ENCODE results near the gene ROS1. TPM values are rescaled to one million over a fixed set of nuclear protein-coding genes. Genes with fewer than 3 reads are reported as not detected.

The ROS1 gene
- total RNA-seq, 1 donor from 2014 or later: 0.92 TPM

GRCh38 chr6:117440706-117441525 is 15.2 kb upstream of the ROS1 start:
- no peak for DNase-seq

- DNase-seq: no peak
Measured at GRCh38 chr6:117432273-117432672, 6.5 kb upstream of the ROS1 start.

GRCh38 chr6:117423754-117424153 is 2.0 kb downstream of the ROS1 start:
- no peak for DNase-seq

- DNase-seq: no peak
Measured at GRCh38 chr6:117418320-117418719, 7.4 kb downstream of the ROS1 start.

- DNase-seq: no peak
Measured at GRCh38 chr6:117417851-117418250, 7.9 kb downstream of the ROS1 start.

- peak; percentile 24 for DNase-seq
Measured at GRCh38 chr6:117414770-117415169, 11.0 kb downstream of the ROS1 start.

GRCh38 chr6:117411474-117411873 is 14.3 kb downstream of the ROS1 start:
- DNase-seq: peak; percentile 1

- no peak for DNase-seq
Measured at GRCh38 chr6:117409863-117410262, 15.9 kb downstream of the ROS1 start.

GRCh38 chr6:117409420-117409819 is 16.3 kb downstream of the ROS1 start:
- DNase-seq: no peak

- DNase-seq: no peak
Measured at GRCh38 chr6:117404548-117404947, 21.2 kb downstream of the ROS1 start.

- no peak for DNase-seq
Measured at GRCh38 chr6:117401799-117402198, 23.9 kb downstream of the ROS1 start.

GRCh38 chr6:117399924-117400323 is 25.8 kb downstream of the ROS1 start:
- DNase-seq: no peak

- DNase-seq: no peak
Measured at GRCh38 chr6:117399126-117399525, 26.6 kb downstream of the ROS1 start.

- DNase-seq: peak; percentile 4
Measured at GRCh38 chr6:117397536-117398227, 28.1 kb downstream of the ROS1 start.

GRCh38 chr6:117396228-117396627 is 29.5 kb downstream of the ROS1 start:
- peak; percentile 9 for DNase-seq

GRCh38 chr6:117395164-117395563 is 30.6 kb downstream of the ROS1 start:
- DNase-seq: no peak

- no peak for DNase-seq
Measured at GRCh38 chr6:117393045-117393444, 32.7 kb downstream of the ROS1 start.

GRCh38 chr6:117391874-117392583 is 33.7 kb downstream of the ROS1 start:
- no peak for DNase-seq

GRCh38 chr6:117389227-117390057 is 36.3 kb downstream of the ROS1 start:
- no peak for DNase-seq

- DNase-seq: no peak
Measured at GRCh38 chr6:117387454-117387974, 38.2 kb downstream of the ROS1 start.

- DNase-seq: no peak
Measured at GRCh38 chr6:117384659-117385058, 41.1 kb downstream of the ROS1 start.

GRCh38 chr6:117381749-117382148 is 44.0 kb downstream of the ROS1 start:
- no peak for DNase-seq
